ENCODE results near the gene EHD2. TPM values are rescaled to one million over a fixed set of nuclear protein-coding genes. Genes with fewer than 3 reads are reported as not detected.

Gene EHD2
- total RNA-seq, 1 experiment from 2014 or later: 13.3 TPM

GRCh38 chr19:47697863-47698609 lies 15.2 kb upstream of the EHD2 start:
- POLR2A ChIA-PET: no interaction called here
- Histone ChIP-seq H3K36me3 (ENCODE audit: control insufficient read depth, insufficient read depth, low read length) (peaks cover 3% of the 10 kb centered on the region), H3K9me3 (no peaks in the 10 kb centered on the region), H3K4me3 (ENCODE audit: low read depth, low read length) (no peak overlapping the region), H3K4me1 (peaks cover 6% of the 10 kb centered on the region), H3K27me3 (replicated peaks; ENCODE audit: control insufficient read depth, insufficient read depth, low read length) (no peaks in the 10 kb centered on the region)
- H3K36me3 Mint-ChIP-seq (ENCODE audit: insufficient read depth, unreplicated experiment): peaks cover 53% of the 10 kb centered on the region
- intact Hi-C loops (cut with micrococcal nuclease; ENCODE audit: unreplicated experiment): loop anchor here (1.0 to 5.0 kb wide), 6 partner anchors 51 to 261 kb away; no protein-coding TSS in a partner anchor
- H3K9me3 Mint-ChIP-seq (ENCODE audit: unreplicated experiment): no peaks in the 10 kb centered on the region
- no peak overlapping the region for H3K4me3 Mint-ChIP-seq (ENCODE audit: unreplicated experiment)
- CTCF ChIA-PET: interaction anchor here (0.5 to 1.0 kb wide), 5 partner anchors 9 to 404 kb away, joined by 3 to 13 read pairs (median 3); no protein-coding TSS in a partner anchor
- no peaks in the 10 kb centered on the region for H3K4me1 Mint-ChIP-seq (ENCODE audit: low read depth, unreplicated experiment)
- peak; percentile 99 for TF ChIP-seq CTCF (IDR thresholded peaks at IDR 0.05; ENCODE audit: insufficient read depth in 1 of 2, low read depth in 1 of 2, low read length in 1 of 2, severe bottlenecking in 1 of 2, unreplicated experiment in 1 of 2)
- peak overlapping the region; percentile 56 for H3K27ac Mint-ChIP-seq (ENCODE audit: unreplicated experiment)
- no peaks in the 10 kb centered on the region for H3K27me3 Mint-ChIP-seq (ENCODE audit: insufficient read depth, unreplicated experiment)
- peak; percentile 84 to 87 for DNase-seq
- no TSS peak for BruUV-seq (replicated peaks)

- intact Hi-C loops (cut with micrococcal nuclease; ENCODE audit: unreplicated experiment): loop anchor here (1.0 to 5.0 kb wide), 6 partner anchors 51 to 262 kb away; no protein-coding TSS in a partner anchor
- POLR2A ChIA-PET: no interaction called here
- Mint-ChIP-seq H3K36me3 (ENCODE audit: insufficient read depth, unreplicated experiment) (peaks cover 54% of the 10 kb centered on the region), H3K9me3 (ENCODE audit: unreplicated experiment) (no peaks in the 10 kb centered on the region), H3K4me1 (ENCODE audit: low read depth, unreplicated experiment) (no peaks in the 10 kb centered on the region), H3K27me3 (ENCODE audit: insufficient read depth, unreplicated experiment) (no peaks in the 10 kb centered on the region), H3K4me3 (ENCODE audit: unreplicated experiment) (no peak overlapping the region), H3K27ac (ENCODE audit: unreplicated experiment) (peak overlapping the region; percentile 56)
- H3K36me3 ChIP-seq (ENCODE audit: control insufficient read depth, insufficient read depth, low read length): peaks cover 2% of the 10 kb centered on the region
- no peaks in the 10 kb centered on the region for H3K9me3 ChIP-seq
- BruUV-seq (replicated peaks): no TSS peak
- no peak for DNase-seq
- peaks cover 6% of the 10 kb centered on the region for H3K4me1 ChIP-seq
- CTCF ChIA-PET: interaction anchor here (0.5 to 1.8 kb wide), 8 partner anchors 9 to 405 kb away, joined by 3 to 18 read pairs (median 4); partner anchors contain the start of gene EHD2
- no peak for TF ChIP-seq CTCF (IDR thresholded peaks at IDR 0.05; ENCODE audit: insufficient read depth in 1 of 2, low read depth in 1 of 2, low read length in 1 of 2, severe bottlenecking in 1 of 2, unreplicated experiment in 1 of 2)
- H3K27me3 ChIP-seq (replicated peaks; ENCODE audit: control insufficient read depth, insufficient read depth, low read length): no peaks in the 10 kb centered on the region
- H3K4me3 ChIP-seq (ENCODE audit: low read depth, low read length): no peak overlapping the region
These were observed 14.4 kb upstream of the EHD2 start for GRCh38 chr19:47698631-47699359.

GRCh38 chr19:47699360-47699917 lies 13.8 kb upstream of the EHD2 start:
- intact Hi-C loops (cut with micrococcal nuclease; ENCODE audit: unreplicated experiment): loop anchor here (2.0 to 5.0 kb wide), 4 partner anchors 52 to 263 kb away; no protein-coding TSS in a partner anchor
- H3K36me3 Mint-ChIP-seq (ENCODE audit: insufficient read depth, unreplicated experiment): peaks cover 59% of the 10 kb centered on the region
- peak; percentile 74 to 86 for DNase-seq
- Histone ChIP-seq H3K27me3 (replicated peaks; ENCODE audit: control insufficient read depth, insufficient read depth, low read length) (no peaks in the 10 kb centered on the region), H3K4me1 (peaks cover 6% of the 10 kb centered on the region), H3K36me3 (ENCODE audit: control insufficient read depth, insufficient read depth, low read length) (peaks cover 2% of the 10 kb centered on the region), H3K4me3 (ENCODE audit: low read depth, low read length) (no peak overlapping the region), H3K9me3 (no peaks in the 10 kb centered on the region)
- POLR2A ChIA-PET: no interaction called here
- CTCF ChIA-PET: interaction anchor here (0.6 to 1.8 kb wide), 8 partner anchors 13 to 263 kb away, joined by 3 to 18 read pairs (median 3); partner anchors contain the start of gene EHD2
- H3K4me3 Mint-ChIP-seq (ENCODE audit: unreplicated experiment): no peak overlapping the region
- H3K9me3 Mint-ChIP-seq (ENCODE audit: unreplicated experiment): no peaks in the 10 kb centered on the region
- no peaks in the 10 kb centered on the region for H3K27me3 Mint-ChIP-seq (ENCODE audit: insufficient read depth, unreplicated experiment)
- no TSS peak for BruUV-seq (replicated peaks)
- H3K27ac Mint-ChIP-seq (ENCODE audit: unreplicated experiment): peak overlapping the region; percentile 56
- peak; percentile 92 to 93 for TF ChIP-seq CTCF (IDR thresholded peaks at IDR 0.05; ENCODE audit: insufficient read depth in 1 of 2, low read depth in 1 of 2, low read length in 1 of 2, severe bottlenecking in 1 of 2, unreplicated experiment in 1 of 2)
- no peaks in the 10 kb centered on the region for H3K4me1 Mint-ChIP-seq (ENCODE audit: low read depth, unreplicated experiment)
